ENCODE data around the gene VSX2. TPM values are rescaled to one million over a fixed set of nuclear protein-coding genes. Genes with fewer than 3 reads are reported as not detected.
A peak's percentile ranks its signal among the peaks of the same experiment; 100 is the strongest.

The VSX2 gene
- total and polyA plus RNA-seq, 2 donors (not counting 1 experiment from before 2014, with no cell fraction given) = not detected

DNA sequence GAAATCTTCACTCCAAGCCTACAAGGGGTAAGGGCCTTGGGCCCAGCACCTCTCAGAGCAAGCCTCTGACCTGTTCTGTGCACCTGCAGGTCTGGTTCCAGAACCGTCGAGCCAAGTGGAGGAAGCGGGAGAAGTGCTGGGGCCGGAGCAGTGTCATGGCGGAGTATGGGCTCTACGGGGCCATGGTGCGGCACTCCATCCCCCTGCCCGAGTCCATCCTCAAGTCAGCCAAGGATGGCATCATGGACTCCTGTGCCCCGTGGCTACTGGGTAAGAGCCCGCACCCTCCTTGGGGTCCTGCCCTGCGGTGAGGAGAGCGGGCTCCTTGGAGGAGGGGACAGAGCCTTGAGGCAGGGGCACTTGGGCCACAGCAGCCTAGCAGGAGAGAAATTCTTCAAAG lies 20.3 kb downstream of the VSX2 start:
- Mint-ChIP-seq H3K27ac (no peak overlapping the region), H3K9me3 (ENCODE audit: insufficient read depth) (no peaks in the 10 kb centered on the region), H3K4me3 (peak overlapping the region; percentile 64), H3K27me3 (peaks cover 14% of the 10 kb centered on the region), H3K4me1 (peaks cover 6% of the 10 kb centered on the region)
- H3K36me3 ChIP-seq (replicated peaks in 1 of 2; ENCODE audit: control extremely low read depth in 1 of 2, control insufficient read depth in 1 of 2, extremely low read depth in 1 of 2, insufficient read depth in 2 of 2, low read length in 1 of 2) = no peaks in the 10 kb centered on the region
- no peak overlapping the region for H3K27ac ChIP-seq (ENCODE audit: low read length in 2 of 2)
- no peak overlapping the region for H2AFZ ChIP-seq (ENCODE audit: insufficient read depth, low read depth, low read length, poor library complexity, severe bottlenecking)
- no peak overlapping the region for H3K9ac ChIP-seq (ENCODE audit: low read length)
- no peaks in the 10 kb centered on the region for H3K9me3 ChIP-seq (ENCODE audit: control extremely low read depth in 1 of 3, control insufficient read depth in 2 of 3, insufficient read depth in 1 of 3, low read length in 2 of 3)
- ChIA-PET CTCF (interaction anchor here (1.6 to 2.0 kb wide), 3 partner anchors 10 to 147 kb away, joined by 4 to 8 read pairs (median 5); no protein-coding TSS in a partner anchor), POLR2A (no interaction called here)
- no peaks in the 10 kb centered on the region for H3K79me2 ChIP-seq (ENCODE audit: control insufficient read depth, insufficient read depth, low read length)
- ATAC-seq (ENCODE audit: low read depth) = no peak
- no peak for DNase-seq
- peaks cover 17% of the 10 kb centered on the region in 2 donors for H3K4me1 ChIP-seq (ENCODE audit: control insufficient read depth in 2 of 2, insufficient read depth in 2 of 2, low read length in 2 of 2)
- H3K27me3 ChIP-seq (replicated peaks in 1 of 4; ENCODE audit: control extremely low read depth in 1 of 4, control insufficient read depth in 3 of 4, insufficient read depth in 4 of 4, low read length in 3 of 4) = peaks cover 0 to 20% (median 8%) of the 10 kb centered on the region in 4 experiments
- intact Hi-C loops (cut with micrococcal nuclease) = loop anchor here (5.0 kb wide), 3 partner anchors 43 to 233 kb away; partner anchors contain the start of genes ABCD4, ISCA2 and NPC2
- no peak overlapping the region for H3K4me3 ChIP-seq (ENCODE audit: control extremely low read depth in 1 of 5, extremely low read depth in 1 of 5, insufficient read depth in 1 of 5, low read depth in 2 of 5, low read length in 4 of 5)
- WGBS (ENCODE audit: insufficient coverage) = 96% methylated on average over 12 of the region's 12 CpGs
- no peaks in the 10 kb centered on the region for H4K20me1 ChIP-seq (ENCODE audit: control insufficient read depth, insufficient read depth, low read length, poor library complexity, severe bottlenecking)
- H3K4me2 ChIP-seq (replicated peaks; ENCODE audit: low read depth, low read length, poor library complexity, severe bottlenecking) = no peak overlapping the region
- TF ChIP-seq EZH2 (IDR thresholded peaks at IDR 0.05; ENCODE audit: borderline replicate concordance, insufficient read depth, low read depth, low read length, poor library complexity, severe bottlenecking) = no peak
- TF ChIP-seq, protein P1, sequence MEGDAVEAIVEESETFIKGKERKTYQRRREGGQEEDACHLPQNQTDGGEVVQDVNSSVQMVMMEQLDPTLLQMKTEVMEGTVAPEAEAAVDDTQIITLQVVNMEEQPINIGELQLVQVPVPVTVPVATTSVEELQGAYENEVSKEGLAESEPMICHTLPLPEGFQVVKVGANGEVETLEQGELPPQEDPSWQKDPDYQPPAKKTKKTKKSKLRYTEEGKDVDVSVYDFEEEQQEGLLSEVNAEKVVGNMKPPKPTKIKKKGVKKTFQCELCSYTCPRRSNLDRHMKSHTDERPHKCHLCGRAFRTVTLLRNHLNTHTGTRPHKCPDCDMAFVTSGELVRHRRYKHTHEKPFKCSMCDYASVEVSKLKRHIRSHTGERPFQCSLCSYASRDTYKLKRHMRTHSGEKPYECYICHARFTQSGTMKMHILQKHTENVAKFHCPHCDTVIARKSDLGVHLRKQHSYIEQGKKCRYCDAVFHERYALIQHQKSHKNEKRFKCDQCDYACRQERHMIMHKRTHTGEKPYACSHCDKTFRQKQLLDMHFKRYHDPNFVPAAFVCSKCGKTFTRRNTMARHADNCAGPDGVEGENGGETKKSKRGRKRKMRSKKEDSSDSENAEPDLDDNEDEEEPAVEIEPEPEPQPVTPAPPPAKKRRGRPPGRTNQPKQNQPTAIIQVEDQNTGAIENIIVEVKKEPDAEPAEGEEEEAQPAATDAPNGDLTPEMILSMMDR (IDR thresholded peaks at IDR 0.05) = no peak

DNA sequence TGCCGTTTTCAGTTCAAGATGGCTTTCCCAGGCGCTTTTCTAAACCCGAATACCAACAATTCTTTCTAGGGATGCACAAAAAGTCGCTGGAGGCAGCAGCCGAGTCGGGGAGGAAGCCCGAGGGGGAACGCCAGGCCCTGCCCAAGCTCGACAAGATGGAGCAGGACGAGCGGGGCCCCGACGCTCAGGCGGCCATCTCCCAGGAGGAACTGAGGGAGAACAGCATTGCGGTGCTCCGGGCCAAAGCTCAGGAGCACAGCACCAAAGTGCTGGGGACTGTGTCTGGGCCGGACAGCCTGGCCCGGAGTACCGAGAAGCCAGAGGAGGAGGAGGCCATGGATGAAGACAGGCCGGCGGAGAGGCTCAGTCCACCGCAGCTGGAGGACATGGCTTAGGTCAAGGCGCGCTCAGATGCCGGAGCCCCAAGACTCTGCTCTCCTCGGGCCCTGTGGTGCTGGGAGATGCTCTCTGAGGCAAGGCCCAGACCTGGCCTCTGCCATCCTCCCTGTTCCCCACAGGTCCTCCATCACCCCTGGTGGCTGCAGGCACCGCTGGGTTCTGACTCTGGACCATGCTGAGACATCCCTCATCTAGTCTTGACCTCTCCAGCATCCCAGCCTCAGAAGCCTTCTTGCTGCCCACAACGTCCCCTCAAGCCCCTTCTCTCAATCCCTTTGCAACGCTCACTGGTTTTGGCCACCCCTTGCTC lies 21.4 kb downstream of the VSX2 start:
- Mint-ChIP-seq H3K4me3 (no peak overlapping the region), H3K27ac (no peak overlapping the region), H3K9me3 (ENCODE audit: insufficient read depth) (no peaks in the 10 kb centered on the region), H3K27me3 (peaks cover 14% of the 10 kb centered on the region), H3K4me1 (peaks cover 6% of the 10 kb centered on the region)
- intact Hi-C loops (cut with micrococcal nuclease) = no loop called here
- Histone ChIP-seq H3K4me1 (ENCODE audit: control insufficient read depth in 2 of 2, insufficient read depth in 2 of 2, low read length in 2 of 2) (peaks cover 17% of the 10 kb centered on the region in 2 donors), H3K79me2 (ENCODE audit: control insufficient read depth, insufficient read depth, low read length) (no peaks in the 10 kb centered on the region), H3K9ac (ENCODE audit: low read length) (no peak overlapping the region), H3K27ac (ENCODE audit: low read length in 2 of 2) (no peak overlapping the region), H3K27me3 (replicated peaks in 1 of 4; ENCODE audit: control extremely low read depth in 1 of 4, control insufficient read depth in 3 of 4, insufficient read depth in 4 of 4, low read length in 3 of 4) (peaks cover 0 to 22% (median 8%) of the 10 kb centered on the region in 4 experiments), H4K20me1 (ENCODE audit: control insufficient read depth, insufficient read depth, low read length, poor library complexity, severe bottlenecking) (no peaks in the 10 kb centered on the region), H3K36me3 (replicated peaks in 1 of 2; ENCODE audit: control extremely low read depth in 1 of 2, control insufficient read depth in 1 of 2, extremely low read depth in 1 of 2, insufficient read depth in 2 of 2, low read length in 1 of 2) (no peaks in the 10 kb centered on the region), H2AFZ (ENCODE audit: insufficient read depth, low read depth, low read length, poor library complexity, severe bottlenecking) (no peak overlapping the region), H3K9me3 (ENCODE audit: control extremely low read depth in 1 of 3, control insufficient read depth in 2 of 3, insufficient read depth in 1 of 3, low read length in 2 of 3) (no peaks in the 10 kb centered on the region), H3K4me3 (ENCODE audit: control extremely low read depth in 1 of 5, extremely low read depth in 1 of 5, insufficient read depth in 1 of 5, low read depth in 2 of 5, low read length in 4 of 5) (no peak overlapping the region), H3K4me2 (replicated peaks; ENCODE audit: low read depth, low read length, poor library complexity, severe bottlenecking) (no peak overlapping the region)
- 96% methylated on average over 29 of the region's 29 CpGs for WGBS (ENCODE audit: insufficient coverage)
- POLR2A ChIA-PET = interaction anchor here (0.5 kb wide), 1 partner anchor 8 kb away, joined by 7 read pairs; no protein-coding TSS in a partner anchor
- no peak for TF ChIP-seq EZH2 (IDR thresholded peaks at IDR 0.05; ENCODE audit: borderline replicate concordance, insufficient read depth, low read depth, low read length, poor library complexity, severe bottlenecking)
- TF ChIP-seq, protein P1 (IDR thresholded peaks at IDR 0.05) = no peak
- ATAC-seq (ENCODE audit: low read depth) (no peak), DNase-seq (no peak)
- CTCF ChIA-PET = interaction anchor here (0.5 to 1.7 kb wide), 4 partner anchors 9 to 790 kb away, joined by 3 to 5 read pairs (median 3); no protein-coding TSS in a partner anchor
